Small intestine (tissue), 7 donors: ENCODE results near the gene ITGB6. TPM values are rescaled to one million over a fixed set of nuclear protein-coding genes. Genes with fewer than 3 reads are reported as not detected.

ENCODE experiments used
- DNase-seq, 2 donors: peaks; one replicate each; pipeline versions ENCODE4 v3.0.0 to v3.0.0-alpha.2; 2013
- FAIRE-seq: peaks from 2 replicates; lab custom pipeline; 2012; peaks lifted over from hg19 to GRCh38; lab: Jason Lieb, UNC
- H3K27ac ChIP-seq, 3 donors: one replicate each; pipeline ENCODE4 v1.5.1; 2013; ENCODE audit warnings: low read length in 2 of 3, mild to moderate bottlenecking in 2 of 3, control low read depth in 1 of 3, inconsistent platforms in 1 of 3, low read depth in 1 of 3, moderate library complexity in 1 of 3
- H3K27me3 ChIP-seq, 3 donors: one replicate each; pipeline ENCODE4 v1.6.1; 2013; ENCODE audit warnings: low read length in 3 of 3, inconsistent platforms in 1 of 3; ENCODE audit not compliant: control insufficient read depth in 3 of 3, insufficient read depth in 3 of 3
- H3K36me3 ChIP-seq, 3 donors: one replicate each; pipeline ENCODE4 v1.6.1; 2013; ENCODE audit warnings: low read length in 3 of 3, inconsistent platforms in 1 of 3, low read depth in 1 of 3, mild to moderate bottlenecking in 1 of 3, moderate library complexity in 1 of 3; ENCODE audit not compliant: control insufficient read depth in 3 of 3, insufficient read depth in 2 of 3
- H3K4me1 ChIP-seq, 3 donors: one replicate each; pipeline ENCODE4 v1.6.1; 2013; ENCODE audit warnings: low read length in 2 of 3, inconsistent platforms in 1 of 3, low read depth in 1 of 3, mild to moderate bottlenecking in 1 of 3, moderate library complexity in 1 of 3; ENCODE audit not compliant: control insufficient read depth in 3 of 3, insufficient read depth in 2 of 3
- H3K4me3 ChIP-seq, 3 donors: one replicate each; pipeline ENCODE4 v1.5.1; 2013; ENCODE audit warnings: low read length in 3 of 3, control low read depth in 1 of 3, inconsistent platforms in 1 of 3, low read depth in 1 of 3, mild to moderate bottlenecking in 1 of 3, moderate library complexity in 1 of 3
- H3K9me3 ChIP-seq, 2 donors: one replicate each; pipeline ENCODE4 v1.6.1; 2013; ENCODE audit warnings: low read depth in 1 of 2, low read length in 1 of 2; ENCODE audit not compliant: control insufficient read depth in 2 of 2, insufficient read depth in 1 of 2
- WGBS, 3 donors: extraction: QIAGEN DNeasy Blood & Tissue Kit; methylation state at CpG; one replicate each; pipeline ENCODE4 v1.1.7; 2013; 5-methylcytosine and 5-hydroxymethylcytosine counted together
- polyA plus RNA-seq, 4 donors: library from polyadenylated mRNA; stranded (reverse) in 3 of 4; unstranded in 1 of 4; fragments of 200-250 nt in 3 of 4; fragments of 120-200 nt in 1 of 4; gene quantifications; one replicate each; pipeline versions ENCODE4 v1.2.1 to v1.2.3, GENCODE V29; 2013
- donor health status: healthy with polysubstance abuse.
- donor health status: control.
- donor health status: control.
- donor health status: Bipolar disorder and iron deficiency.
- donor health status: healthy.

The ITGB6 gene
- polyA plus RNA-seq, 4 donors = 3.0 to 14.2 (median 4.8) TPM

DNA sequence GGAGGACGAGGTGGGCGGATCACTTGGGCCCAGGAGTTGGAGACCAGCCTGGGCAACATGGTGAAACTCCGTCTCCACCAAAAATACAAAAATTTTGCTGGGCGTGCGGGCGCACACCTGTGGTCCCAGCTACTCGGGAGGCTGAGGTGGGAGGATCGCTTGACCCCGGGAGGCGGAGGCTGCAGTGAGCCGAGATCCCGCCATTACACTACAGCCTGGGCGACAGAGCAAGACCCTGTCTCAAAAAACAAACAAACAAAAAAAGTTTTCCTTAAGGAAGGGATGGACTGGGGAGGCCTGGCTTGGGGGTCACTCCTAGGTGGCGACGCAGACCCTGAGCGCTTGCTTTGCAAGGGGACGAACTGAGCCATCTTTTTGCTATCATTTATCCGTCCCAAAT is 138.5 kb downstream of the ITGB6 start:
- Histone ChIP-seq H3K27me3 (peaks cover 0 to 2% (median 0%) of the 10 kb centered on the region in 3 donors), H3K27ac (peak overlapping the region in 1 of 3 donors; percentile 14), H3K9me3 (no peaks in the 10 kb centered on the region), H3K4me1 (peaks cover 5 to 29% (median 5%) of the 10 kb centered on the region in 3 donors), H3K4me3 (peak overlapping the region; percentile 47 to 78 (median 72)), H3K36me3 (peaks cover 0 to 4% (median 0%) of the 10 kb centered on the region in 3 donors)
- DNase-seq (no peak), FAIRE-seq (no peak)
- 19 to 66% (median 43%) methylated on average over 18 of the region's 18 CpGs for WGBS, 3 donors

DNA sequence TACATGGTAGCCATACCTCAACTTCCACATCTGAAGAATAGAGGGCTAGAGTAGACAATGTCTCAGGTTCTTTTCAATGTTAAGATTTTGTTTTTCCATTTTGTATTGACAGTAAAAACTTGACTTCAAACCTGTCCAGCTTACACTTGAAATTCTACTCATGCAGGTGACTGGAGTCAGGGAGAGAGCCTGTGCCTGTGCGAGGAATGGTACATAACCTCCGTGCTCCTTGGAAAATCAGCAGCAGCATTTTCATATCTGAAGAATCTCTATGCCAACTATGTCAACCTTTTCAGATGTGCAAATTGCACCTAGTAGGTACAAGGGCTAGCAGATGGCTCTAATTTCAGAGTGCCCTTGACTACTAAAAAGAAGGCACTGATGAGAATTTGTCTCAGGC is 139.8 kb downstream of the ITGB6 start:
- Histone ChIP-seq H3K27ac (no peak overlapping the region), H3K27me3 (peaks cover 0 to 2% (median 0%) of the 10 kb centered on the region in 3 donors), H3K36me3 (peaks cover 0 to 7% (median 0%) of the 10 kb centered on the region in 3 donors), H3K9me3 (no peaks in the 10 kb centered on the region), H3K4me3 (no peak overlapping the region), H3K4me1 (peaks cover 5 to 29% (median 5%) of the 10 kb centered on the region in 3 donors)
- 54 to 85% (median 81%) methylated on average over 2 of the region's 2 CpGs for WGBS, 3 donors
- no peak for FAIRE-seq
- DNase-seq = no peak

DNA sequence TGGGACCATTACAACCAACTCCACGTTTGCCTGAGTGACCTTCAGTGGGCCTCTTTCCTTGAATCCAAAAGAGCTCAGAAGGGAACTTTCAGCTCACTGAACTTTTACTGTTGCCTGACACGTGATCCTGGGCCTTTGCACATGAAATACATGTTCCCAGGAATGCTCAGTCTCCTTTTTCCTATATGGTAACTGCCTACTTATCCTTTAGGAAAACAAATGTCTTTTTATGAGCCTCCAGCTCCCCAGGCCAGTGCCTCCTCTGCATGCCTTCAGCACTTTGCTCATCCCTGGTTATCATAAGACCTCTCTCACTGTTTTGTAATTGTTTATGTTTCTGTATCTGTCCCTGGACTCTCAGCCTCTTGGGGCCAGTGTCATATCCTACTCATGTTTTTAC is 142.7 kb downstream of the ITGB6 start:
- Histone ChIP-seq H3K36me3 (peaks cover 0 to 7% (median 0%) of the 10 kb centered on the region in 3 donors), H3K4me1 (peaks cover 0 to 9% (median 2%) of the 10 kb centered on the region in 3 donors), H3K27me3 (peaks cover 0 to 2% (median 0%) of the 10 kb centered on the region in 3 donors), H3K4me3 (no peak overlapping the region), H3K9me3 (no peaks in the 10 kb centered on the region), H3K27ac (peak overlapping the region in 1 of 3 donors; percentile 3)
- DNase-seq (no peak), FAIRE-seq (no peak)
- WGBS, 3 donors = 36 to 66% (median 46%) methylated on average over 2 of the region's 2 CpGs

DNA sequence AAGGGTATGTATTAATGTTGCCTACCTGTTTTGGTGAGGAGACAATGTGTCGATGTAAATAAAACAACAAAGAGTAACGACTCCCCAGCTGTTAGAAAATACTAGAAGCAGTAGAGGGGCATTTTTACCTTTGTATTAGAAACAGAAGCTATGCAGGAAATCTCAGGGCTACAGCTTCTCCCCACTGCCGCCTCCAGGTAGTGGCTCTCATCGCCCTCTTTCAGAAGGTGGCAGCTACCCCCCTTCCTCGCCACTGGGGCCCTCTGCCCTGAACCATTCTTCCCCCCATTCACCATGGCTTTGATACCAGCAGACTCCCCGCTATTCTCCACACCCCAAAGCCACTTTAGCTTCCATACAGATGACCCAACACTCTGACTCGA is 144.4 kb downstream of the ITGB6 start:
- WGBS, 3 donors = 84 to 93% (median 93%) methylated on average over 7 of the region's 7 CpGs
- FAIRE-seq = no peak
- H3K27ac ChIP-seq = no peak overlapping the region

DNA sequence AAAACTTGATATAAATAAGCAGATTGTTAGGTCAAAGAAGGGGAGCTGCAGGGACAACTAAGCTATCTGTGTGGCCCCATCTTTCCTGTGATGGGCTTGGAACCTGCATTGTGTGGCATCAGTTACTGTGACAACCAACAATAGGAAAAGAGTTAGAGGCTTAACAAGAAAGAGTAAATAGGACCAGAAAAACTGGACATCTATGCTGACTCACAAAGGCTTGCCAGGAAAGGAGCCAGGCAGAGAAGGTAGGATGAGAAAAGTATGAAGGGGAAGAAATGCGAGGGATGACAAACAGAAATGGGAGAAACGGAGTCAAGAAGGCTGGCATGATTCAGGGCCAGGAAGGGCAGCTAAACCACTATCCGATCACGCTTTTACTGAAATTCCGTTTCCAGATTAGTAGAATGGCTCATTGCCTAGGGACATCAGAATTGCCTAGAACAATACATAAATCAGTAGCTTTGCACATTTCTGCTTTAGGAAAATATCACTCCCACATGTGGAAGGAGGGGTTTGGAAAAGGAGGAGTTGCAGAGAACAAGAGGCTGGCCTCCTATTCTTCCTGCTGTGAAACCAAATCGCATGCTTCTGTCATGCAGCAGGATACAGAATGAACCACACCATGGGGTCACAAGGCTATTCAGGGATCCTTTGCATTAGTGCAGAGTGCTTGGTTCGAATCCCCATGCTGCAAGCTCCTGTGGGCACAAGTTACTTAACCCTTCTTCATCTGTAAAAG is 144.9 kb downstream of the ITGB6 start:
- WGBS, 3 donors = 76 to 81% (median 79%) methylated on average over 7 of the region's 7 CpGs
- FAIRE-seq (no peak), DNase-seq (no peak)
- H3K27ac ChIP-seq = no peak overlapping the region
- H3K9me3 ChIP-seq = no peaks in the 10 kb centered on the region
- H3K4me1 ChIP-seq = peaks cover 3 to 14% (median 4%) of the 10 kb centered on the region in 3 donors
- H3K4me3 ChIP-seq = no peak overlapping the region
- no peaks in the 10 kb centered on the region for H3K27me3 ChIP-seq
- H3K36me3 ChIP-seq = peaks cover 0 to 7% (median 0%) of the 10 kb centered on the region in 3 donors

More for the DNA sequence above, 144.4 kb downstream of the ITGB6 start:
- Histone ChIP-seq H3K9me3 (no peaks in the 10 kb centered on the region), H3K4me3 (no peak overlapping the region), H3K4me1 (peaks cover under 1 to 14% (median 4%) of the 10 kb centered on the region in 3 donors), H3K36me3 (peaks cover 0 to 7% (median 0%) of the 10 kb centered on the region in 3 donors), H3K27me3 (peaks cover 0 to 2% (median 0%) of the 10 kb centered on the region in 3 donors)
- no peak for DNase-seq

DNA sequence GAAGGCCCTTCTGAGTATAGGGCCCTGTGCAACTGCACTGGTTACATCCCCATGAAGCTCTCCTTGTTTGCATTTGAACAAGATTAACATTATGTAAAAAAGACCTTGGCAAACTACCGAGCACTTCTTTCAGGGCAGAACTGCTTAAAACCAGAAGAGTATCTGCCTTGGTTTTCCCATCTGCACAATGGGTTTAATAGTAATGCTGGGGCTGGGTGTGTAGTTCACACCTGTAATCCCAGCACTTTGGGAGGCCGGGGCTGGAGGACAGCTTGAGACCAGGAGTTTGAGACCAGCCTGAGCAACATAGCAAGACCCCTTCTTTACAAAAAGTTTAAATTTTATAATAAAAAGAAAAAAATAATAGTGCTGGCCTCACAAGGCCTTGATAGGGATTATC is 146.1 kb downstream of the ITGB6 start:
- Histone ChIP-seq H3K4me1 (peaks cover 3 to 15% (median 4%) of the 10 kb centered on the region in 3 donors), H3K36me3 (peaks cover 0 to 7% (median 0%) of the 10 kb centered on the region in 3 donors), H3K27me3 (no peaks in the 10 kb centered on the region), H3K27ac (no peak overlapping the region), H3K9me3 (no peaks in the 10 kb centered on the region), H3K4me3 (no peak overlapping the region)
- FAIRE-seq (no peak), DNase-seq (no peak)
- WGBS, 3 donors = 86 to 92% (median 89%) methylated on average over 2 of the region's 2 CpGs

DNA sequence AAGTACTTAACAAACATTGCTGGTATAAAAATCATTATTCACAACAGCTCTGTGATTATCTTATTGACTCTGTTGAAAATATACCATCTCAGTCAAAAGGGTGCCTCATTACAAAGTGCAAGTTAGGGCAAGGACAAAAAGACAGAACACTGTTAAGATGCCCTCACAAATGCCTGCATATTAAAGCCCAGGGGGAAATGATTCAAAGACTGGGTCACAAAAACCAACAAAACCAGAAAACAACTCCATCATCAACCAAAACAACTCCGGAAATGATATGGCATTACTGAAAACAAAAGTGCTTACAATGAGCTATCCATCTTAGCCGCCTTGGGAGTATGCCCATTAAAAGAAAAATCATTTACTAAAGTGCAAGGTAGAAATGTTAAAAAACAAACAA is 147.5 kb downstream of the ITGB6 start:
- Histone ChIP-seq H3K27me3 (no peaks in the 10 kb centered on the region), H3K36me3 (peaks cover 0 to 4% (median 0%) of the 10 kb centered on the region in 3 donors), H3K9me3 (no peaks in the 10 kb centered on the region), H3K4me1 (peaks cover 3 to 15% (median 4%) of the 10 kb centered on the region in 3 donors), H3K27ac (no peak overlapping the region), H3K4me3 (no peak overlapping the region)
- 44 to 75% (median 67%) methylated on average over 2 of the region's 2 CpGs for WGBS, 3 donors
- FAIRE-seq (no peak), DNase-seq (no peak)

DNA sequence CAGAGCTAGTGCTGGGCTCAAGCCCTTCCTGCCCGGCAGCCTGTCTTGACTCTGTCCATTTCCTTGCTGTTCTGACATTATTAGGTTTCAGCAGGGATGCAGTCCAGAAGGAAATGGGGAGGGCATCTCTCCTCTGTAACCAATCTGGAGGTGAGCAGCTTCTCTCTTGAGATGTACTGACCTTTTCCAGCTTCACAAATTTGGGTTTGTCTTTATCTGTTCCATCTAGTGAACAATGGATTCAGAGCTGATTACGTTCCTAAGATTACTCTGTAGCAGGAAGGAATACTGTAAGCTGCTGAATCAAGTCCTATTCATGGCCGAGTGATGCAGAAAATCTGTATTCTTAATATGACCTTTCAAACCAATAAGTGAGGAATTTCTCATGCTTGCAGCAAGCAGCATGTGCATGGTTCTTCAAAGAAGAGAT is 148.7 kb downstream of the ITGB6 start:
- 40 to 63% (median 42%) methylated on average over 3 of the region's 3 CpGs for WGBS, 3 donors
- Histone ChIP-seq H3K4me3 (no peak overlapping the region), H3K4me1 (peaks cover 3 to 10% (median 4%) of the 10 kb centered on the region in 3 donors), H3K36me3 (peaks cover 0 to 2% (median 0%) of the 10 kb centered on the region in 3 donors), H3K27ac (no peak overlapping the region), H3K27me3 (no peaks in the 10 kb centered on the region), H3K9me3 (no peaks in the 10 kb centered on the region)
- DNase-seq (no peak), FAIRE-seq (no peak)
